Measurements from ENCODE around the gene NID1.

Gene NID1, protein sequence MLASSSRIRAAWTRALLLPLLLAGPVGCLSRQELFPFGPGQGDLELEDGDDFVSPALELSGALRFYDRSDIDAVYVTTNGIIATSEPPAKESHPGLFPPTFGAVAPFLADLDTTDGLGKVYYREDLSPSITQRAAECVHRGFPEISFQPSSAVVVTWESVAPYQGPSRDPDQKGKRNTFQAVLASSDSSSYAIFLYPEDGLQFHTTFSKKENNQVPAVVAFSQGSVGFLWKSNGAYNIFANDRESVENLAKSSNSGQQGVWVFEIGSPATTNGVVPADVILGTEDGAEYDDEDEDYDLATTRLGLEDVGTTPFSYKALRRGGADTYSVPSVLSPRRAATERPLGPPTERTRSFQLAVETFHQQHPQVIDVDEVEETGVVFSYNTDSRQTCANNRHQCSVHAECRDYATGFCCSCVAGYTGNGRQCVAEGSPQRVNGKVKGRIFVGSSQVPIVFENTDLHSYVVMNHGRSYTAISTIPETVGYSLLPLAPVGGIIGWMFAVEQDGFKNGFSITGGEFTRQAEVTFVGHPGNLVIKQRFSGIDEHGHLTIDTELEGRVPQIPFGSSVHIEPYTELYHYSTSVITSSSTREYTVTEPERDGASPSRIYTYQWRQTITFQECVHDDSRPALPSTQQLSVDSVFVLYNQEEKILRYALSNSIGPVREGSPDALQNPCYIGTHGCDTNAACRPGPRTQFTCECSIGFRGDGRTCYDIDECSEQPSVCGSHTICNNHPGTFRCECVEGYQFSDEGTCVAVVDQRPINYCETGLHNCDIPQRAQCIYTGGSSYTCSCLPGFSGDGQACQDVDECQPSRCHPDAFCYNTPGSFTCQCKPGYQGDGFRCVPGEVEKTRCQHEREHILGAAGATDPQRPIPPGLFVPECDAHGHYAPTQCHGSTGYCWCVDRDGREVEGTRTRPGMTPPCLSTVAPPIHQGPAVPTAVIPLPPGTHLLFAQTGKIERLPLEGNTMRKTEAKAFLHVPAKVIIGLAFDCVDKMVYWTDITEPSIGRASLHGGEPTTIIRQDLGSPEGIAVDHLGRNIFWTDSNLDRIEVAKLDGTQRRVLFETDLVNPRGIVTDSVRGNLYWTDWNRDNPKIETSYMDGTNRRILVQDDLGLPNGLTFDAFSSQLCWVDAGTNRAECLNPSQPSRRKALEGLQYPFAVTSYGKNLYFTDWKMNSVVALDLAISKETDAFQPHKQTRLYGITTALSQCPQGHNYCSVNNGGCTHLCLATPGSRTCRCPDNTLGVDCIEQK

DNA sequence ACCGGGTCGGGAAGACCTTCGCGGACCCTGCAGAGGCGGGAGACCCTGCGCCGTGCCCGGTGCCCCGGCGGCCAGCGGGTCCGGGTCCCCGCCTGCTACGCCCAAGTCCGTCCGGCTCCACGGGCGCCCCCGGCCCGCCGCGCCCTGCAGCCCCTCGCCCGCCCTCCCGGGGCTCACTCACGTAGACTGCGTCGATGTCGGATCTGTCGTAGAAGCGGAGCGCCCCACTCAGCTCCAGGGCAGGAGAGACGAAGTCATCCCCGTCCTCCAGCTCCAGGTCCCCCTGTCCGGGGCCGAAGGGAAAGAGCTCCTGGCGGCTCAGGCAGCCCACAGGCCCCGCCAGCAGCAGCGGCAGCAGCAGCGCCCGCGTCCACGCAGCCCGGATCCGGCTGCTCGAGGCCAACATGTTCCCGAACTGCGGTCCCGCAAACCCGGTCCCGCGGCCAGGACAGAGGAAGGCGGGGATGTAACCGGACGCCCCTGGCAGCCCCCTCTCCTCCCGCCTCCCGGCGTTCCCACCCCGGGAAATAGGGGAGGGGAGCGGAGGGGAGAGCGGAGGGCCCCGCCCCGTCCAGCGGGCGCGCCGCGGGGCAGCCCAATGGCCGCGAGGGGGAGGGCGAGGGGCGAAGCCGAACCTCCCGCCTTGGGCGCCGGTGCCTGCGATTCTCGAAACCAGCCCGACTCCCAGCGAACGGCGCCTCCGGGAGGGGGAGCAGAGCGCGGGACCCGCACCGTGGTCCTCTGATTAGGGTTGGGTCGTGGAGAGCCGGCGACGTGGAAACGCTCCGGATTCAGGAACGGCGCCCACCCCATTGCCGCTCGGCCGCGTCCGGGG, at the start of gene NID1:
Gene NID1 (minus strand): TSS at position 417 of the 835 bp plus-strand sequence. CDS start 11 bp downstream, at position 406.
- TF ChIP-seq CTCF (IDR thresholded peaks at IDR 0.05), result peak; percentile 16
- H3K27ac Mint-ChIP-seq, result no peak within 1 kb of the TSS
- peak within 1 kb of the TSS; percentile 83 for H3K4me3 Mint-ChIP-seq
- peak; percentile 88 for DNase-seq
- peaks cover under 1% of the 10 kb centered on the region for H3K9me3 Mint-ChIP-seq
- peaks cover 26% of the 10 kb centered on the region for H3K4me1 Mint-ChIP-seq
- H3K27me3 Mint-ChIP-seq (ENCODE audit: low read depth, poor library complexity), result peaks cover 22% of the 10 kb centered on the region
- H3K36me3 Mint-ChIP-seq (ENCODE audit: low read depth), result peaks cover 16% of the 10 kb centered on the region

DNA sequence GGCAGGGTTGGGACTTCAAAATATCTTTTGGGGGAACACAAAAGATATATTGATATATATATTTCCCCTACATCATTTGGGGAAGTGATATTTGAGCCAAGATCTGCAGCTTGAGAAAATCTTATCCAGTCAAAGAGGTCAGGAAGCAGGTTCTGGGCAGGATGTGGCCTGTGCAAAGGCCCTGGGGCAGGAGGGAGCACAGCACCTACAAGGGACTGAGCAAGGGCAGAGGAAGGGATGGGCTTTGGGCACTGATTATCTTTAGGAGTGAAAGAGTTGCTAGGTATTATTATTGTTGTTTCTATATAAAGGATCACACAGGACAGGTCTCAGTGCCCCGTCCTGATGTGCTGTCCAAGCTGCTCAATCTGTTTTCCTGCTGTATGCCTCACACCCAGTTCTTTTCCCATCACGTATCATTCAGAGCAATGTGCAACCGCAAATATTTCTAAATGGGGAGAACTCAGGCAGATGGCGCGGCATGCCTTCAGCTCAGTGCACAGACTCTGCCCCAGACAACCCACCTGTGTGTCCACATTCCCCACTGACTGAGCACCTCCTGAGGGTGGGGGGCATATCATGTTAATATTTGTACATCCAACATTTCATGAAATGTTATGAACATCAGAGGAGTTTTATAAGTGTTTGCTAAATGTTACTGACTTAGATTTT, 49.3 kb upstream of the NID1 start:
- Mint-ChIP-seq H3K36me3 (ENCODE audit: low read depth) (no peaks in the 10 kb centered on the region), H3K27me3 (ENCODE audit: low read depth, poor library complexity) (peaks cover 10% of the 10 kb centered on the region), H3K4me3 (no peak overlapping the region), H3K4me1 (peaks cover 23% of the 10 kb centered on the region), H3K27ac (no peak overlapping the region), H3K9me3 (no peaks in the 10 kb centered on the region)
- DNase-seq, result no peak
- TF ChIP-seq CTCF (IDR thresholded peaks at IDR 0.05), result no peak

- H3K36me3 Mint-ChIP-seq (ENCODE audit: low read depth), result no peaks in the 10 kb centered on the region
- no peak for DNase-seq
- no peak overlapping the region for H3K27ac Mint-ChIP-seq
- H3K9me3 Mint-ChIP-seq, result no peaks in the 10 kb centered on the region
- H3K4me1 Mint-ChIP-seq, result peaks cover 20% of the 10 kb centered on the region
- H3K4me3 Mint-ChIP-seq, result no peak overlapping the region
- H3K27me3 Mint-ChIP-seq (ENCODE audit: low read depth, poor library complexity), result peaks cover 10% of the 10 kb centered on the region
- no peak for TF ChIP-seq CTCF (IDR thresholded peaks at IDR 0.05)
Observed at GRCh38 chr1:236113324-236114032, 48.6 kb upstream of the NID1 start.

DNA sequence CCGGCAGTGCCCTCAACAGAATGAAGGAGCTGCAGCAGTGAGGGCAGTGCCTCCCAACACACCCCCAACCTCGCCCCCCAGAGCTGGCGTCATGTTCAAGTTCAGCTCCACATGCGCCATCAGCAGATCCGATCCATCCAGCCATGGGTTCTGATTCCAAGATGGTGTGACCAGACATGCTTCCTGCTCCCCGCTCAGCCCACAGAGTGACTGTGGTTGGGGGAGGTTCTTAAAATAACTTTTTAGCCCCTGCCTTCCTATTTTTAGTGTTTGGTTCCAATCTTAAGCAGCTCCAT, 47.4 kb upstream of the NID1 start:
- TF ChIP-seq CTCF (IDR thresholded peaks at IDR 0.05), result no peak
- DNase-seq, result no peak
- Mint-ChIP-seq H3K27ac (no peak overlapping the region), H3K4me1 (peaks cover 11% of the 10 kb centered on the region), H3K4me3 (no peak overlapping the region), H3K9me3 (no peaks in the 10 kb centered on the region), H3K27me3 (ENCODE audit: low read depth, poor library complexity) (peaks cover 10% of the 10 kb centered on the region), H3K36me3 (ENCODE audit: low read depth) (no peaks in the 10 kb centered on the region)

Measured in nephron progenitor cell (in vitro differentiated cells).